ENCODE results near the gene GDI2. TPM values are rescaled to one million over a fixed set of nuclear protein-coding genes. Genes with fewer than 3 reads are reported as not detected.
"Not testable (repeated sequence)": the region's sequence is repeated elsewhere in the genome, so short reads cannot be mapped to it uniquely, and the experiment has no call there.

Gene GDI2
- total and polyA plus RNA-seq, 9 of the 15 experiments (the other 6 are each of a cell fraction or from before 2014, with no cell fraction given): 262 to 424 (median 287) TPM

GRCh38 chr10:5854131-5854475, 40.9 kb upstream of the GDI2 start (continued):
- TF ChIP-seq, protein P1, sequence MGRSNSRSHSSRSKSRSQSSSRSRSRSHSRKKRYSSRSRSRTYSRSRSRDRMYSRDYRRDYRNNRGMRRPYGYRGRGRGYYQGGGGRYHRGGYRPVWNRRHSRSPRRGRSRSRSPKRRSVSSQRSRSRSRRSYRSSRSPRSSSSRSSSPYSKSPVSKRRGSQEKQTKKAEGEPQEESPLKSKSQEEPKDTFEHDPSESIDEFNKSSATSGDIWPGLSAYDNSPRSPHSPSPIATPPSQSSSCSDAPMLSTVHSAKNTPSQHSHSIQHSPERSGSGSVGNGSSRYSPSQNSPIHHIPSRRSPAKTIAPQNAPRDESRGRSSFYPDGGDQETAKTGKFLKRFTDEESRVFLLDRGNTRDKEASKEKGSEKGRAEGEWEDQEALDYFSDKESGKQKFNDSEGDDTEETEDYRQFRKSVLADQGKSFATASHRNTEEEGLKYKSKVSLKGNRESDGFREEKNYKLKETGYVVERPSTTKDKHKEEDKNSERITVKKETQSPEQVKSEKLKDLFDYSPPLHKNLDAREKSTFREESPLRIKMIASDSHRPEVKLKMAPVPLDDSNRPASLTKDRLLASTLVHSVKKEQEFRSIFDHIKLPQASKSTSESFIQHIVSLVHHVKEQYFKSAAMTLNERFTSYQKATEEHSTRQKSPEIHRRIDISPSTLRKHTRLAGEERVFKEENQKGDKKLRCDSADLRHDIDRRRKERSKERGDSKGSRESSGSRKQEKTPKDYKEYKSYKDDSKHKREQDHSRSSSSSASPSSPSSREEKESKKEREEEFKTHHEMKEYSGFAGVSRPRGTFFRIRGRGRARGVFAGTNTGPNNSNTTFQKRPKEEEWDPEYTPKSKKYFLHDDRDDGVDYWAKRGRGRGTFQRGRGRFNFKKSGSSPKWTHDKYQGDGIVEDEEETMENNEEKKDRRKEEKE (IDR thresholded peaks at IDR 0.05; ENCODE audit: borderline replicate concordance in 1 of 2, control insufficient read depth in 1 of 2, low read depth in 2 of 2, low read length in 1 of 2): no peak
- TF ChIP-seq MAZ (CRISPR knock-in tag; conservative IDR thresholded peaks at IDR 0.05 in 1 of 2, IDR thresholded peaks at IDR 0.05 in 1 of 2) (no peak), HDAC3 (IDR thresholded peaks at IDR 0.05; ENCODE audit: borderline replicate concordance, partially characterized antibody) (no peak), ZBTB9 (CRISPR knock-in tag; IDR thresholded peaks at IDR 0.05) (no peak), TRIM28 (IDR thresholded peaks at IDR 0.05) (no peak)

DNA sequence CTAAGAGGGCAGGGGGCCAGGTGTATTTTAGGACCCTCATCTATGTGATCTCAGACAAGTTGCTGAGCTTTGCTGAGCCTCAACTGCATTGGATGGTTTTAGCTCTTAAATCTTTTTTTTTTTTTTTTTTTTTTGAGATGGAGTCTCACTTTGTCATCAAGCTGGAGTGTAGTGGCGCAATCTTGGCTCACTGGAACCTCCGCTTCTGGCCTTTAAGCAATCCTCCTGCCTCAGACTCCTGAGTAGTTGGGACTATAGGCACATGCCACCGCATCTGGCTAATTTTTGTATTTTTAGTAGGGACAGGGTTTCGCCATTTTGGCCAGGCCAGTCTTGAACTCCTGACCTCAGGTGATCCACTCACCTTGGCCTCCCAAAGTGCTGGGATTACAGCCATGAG, 33.4 kb upstream of the GDI2 start:
- CTCF ChIA-PET (ENCODE audit: low intra/inter-chr PET ratio); ATAC-seq; H3K79me2 ChIP-seq (ENCODE audit: control insufficient read depth, insufficient read depth, low read length); DNase-seq (ENCODE audit: extremely low read depth in 1 of 4, low spot score in 3 of 4); in situ Hi-C loops (cut with MboI); H3K9me3 ChIP-seq (replicated peaks; ENCODE audit: control insufficient read depth, insufficient read depth, low read depth, low read length); H3K36me3 ChIP-seq (ENCODE audit: control insufficient read depth, insufficient read depth, low read length); H3K27ac ChIP-seq (ENCODE audit: extremely low read depth, low read depth, low read length); H3K4me3 ChIP-seq; H3K4me2 ChIP-seq (ENCODE audit: insufficient read depth, low read length); H3K4me1 ChIP-seq (replicated peaks in 1 of 2; ENCODE audit: control insufficient read depth in 2 of 2, insufficient read depth in 2 of 2, low read length in 2 of 2); H3K27me3 ChIP-seq (ENCODE audit: control insufficient read depth in 2 of 2, insufficient read depth in 2 of 2, low read length in 2 of 2); H4K20me1 ChIP-seq (replicated peaks; ENCODE audit: control insufficient read depth, insufficient read depth, low read length); H3K9me1 ChIP-seq (ENCODE audit: control insufficient read depth, insufficient read depth, low read length); H3K9ac ChIP-seq (ENCODE audit: insufficient read depth in 1 of 2, low read depth in 2 of 2, low read length in 2 of 2); BruUV-seq (replicated peaks): not testable (repeated sequence)
- POLR2A ChIA-PET: interaction anchor here (1.3 kb wide), 1 partner anchor 33 kb away, joined by 4 read pairs; the partner anchor contains the start of gene GDI2
- WGBS (ENCODE audit: insufficient coverage, low coverage, missing lambda C conversion rate): 93% methylated on average over 2 of the region's 4 CpGs
- peak; percentile 58 for TF ChIP-seq CEBPB (tag; IDR thresholded peaks at IDR 0.05)
- 0 out of 2 replicates have a peak, but pooled peaks have one; percentile 6 for TF ChIP-seq ZNF384 (IDR thresholded peaks at IDR 0.05; ENCODE audit: low read depth, low read length)
- intact Hi-C loops (cut with micrococcal nuclease): loop anchor here (5.0 kb wide), 1 partner anchor 34 kb away; the partner anchor contains the start of gene GDI2
- FAIRE-seq: peak; percentile 35
- H2AFZ ChIP-seq (ENCODE audit: low read depth, low read length): peak overlapping the region; percentile 84

Measured in K562 (cell line).